Ishikawa (cell line): Measurements from ENCODE around the gene RABIF.

Experiments
- CEBPB ChIP-seq: IDR thresholded peaks from 2 replicates; pipeline ENCODE4 v1.6.1; 2012
- CREB1 ChIP-seq: IDR thresholded peaks from 2 replicates; pipeline ENCODE4 v1.6.1; 2012; ENCODE audit warnings: low read depth
- EGR1 ChIP-seq: IDR thresholded peaks from 2 replicates; pipeline ENCODE4 v1.6.1; 2012
- EP300 ChIP-seq: IDR thresholded peaks from 2 replicates; pipeline ENCODE4 v1.6.1; 2012; ENCODE audit warnings: borderline replicate concordance
- FOXM1 ChIP-seq: IDR thresholded peaks from 2 replicates; pipeline ENCODE4 v1.6.1; 2012; ENCODE audit warnings: low read depth, borderline replicate concordance
- MAX ChIP-seq: IDR thresholded peaks from 2 replicates; pipeline ENCODE4 v1.6.1; 2012
- NFIC ChIP-seq: IDR thresholded peaks from 2 replicates; pipeline ENCODE4 v1.6.1; 2012
- RAD21 ChIP-seq: IDR thresholded peaks from 2 replicates; pipeline ENCODE4 v1.6.1; 2012; ENCODE audit warnings: low read depth
- TAF1 ChIP-seq: IDR thresholded peaks from 2 replicates; pipeline ENCODE4 v1.6.1; 2012; ENCODE audit warnings: low read depth, mild to moderate bottlenecking
- TCF12 ChIP-seq: IDR thresholded peaks from 2 replicates; pipeline ENCODE4 v1.6.1; 2012; ENCODE audit warnings: low read depth
- YY1 ChIP-seq: IDR thresholded peaks from 2 replicates; pipeline ENCODE4 v1.6.1; 2012; ENCODE audit warnings: low read depth
- ZBTB7A ChIP-seq: IDR thresholded peaks from 2 replicates; pipeline ENCODE4 v1.6.1; 2012; ENCODE audit warnings: low read depth
- TF ChIP-seq, protein P1 (sequence below): IDR thresholded peaks from 2 replicates; pipeline ENCODE4 v1.6.1; 2012

DNA sequence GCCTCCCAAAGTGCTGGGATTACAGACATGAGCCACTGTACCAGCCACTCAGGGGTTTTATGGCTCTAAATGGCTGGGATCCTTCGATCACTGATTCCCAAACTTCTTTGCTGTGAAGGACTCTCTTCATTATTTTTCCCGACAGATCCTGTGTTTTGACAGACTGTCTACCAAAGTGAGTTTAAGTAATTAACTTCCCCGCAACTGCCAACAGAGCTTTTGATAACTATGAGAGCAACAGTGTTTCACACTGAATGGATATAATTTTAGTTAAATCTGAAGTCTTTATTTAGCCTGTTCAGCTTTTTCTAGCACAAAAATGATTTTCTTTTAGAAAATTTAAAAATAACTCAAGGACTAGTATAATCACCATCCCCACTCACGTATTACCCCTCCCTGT lies 12.6 kb upstream of the RABIF start:
- no peak for TF ChIP-seq TAF1
- TF ChIP-seq CEBPB: no peak
- TF ChIP-seq CREB1: no peak
- no peak for TF ChIP-seq RAD21
- TF ChIP-seq FOXM1: no peak
- TF ChIP-seq EGR1: no peak
- TF ChIP-seq EP300: no peak
- no peak for TF ChIP-seq TCF12
- no peak for TF ChIP-seq ZBTB7A
- no peak for TF ChIP-seq YY1
- TF ChIP-seq NFIC: no peak
- TF ChIP-seq, protein P1, sequence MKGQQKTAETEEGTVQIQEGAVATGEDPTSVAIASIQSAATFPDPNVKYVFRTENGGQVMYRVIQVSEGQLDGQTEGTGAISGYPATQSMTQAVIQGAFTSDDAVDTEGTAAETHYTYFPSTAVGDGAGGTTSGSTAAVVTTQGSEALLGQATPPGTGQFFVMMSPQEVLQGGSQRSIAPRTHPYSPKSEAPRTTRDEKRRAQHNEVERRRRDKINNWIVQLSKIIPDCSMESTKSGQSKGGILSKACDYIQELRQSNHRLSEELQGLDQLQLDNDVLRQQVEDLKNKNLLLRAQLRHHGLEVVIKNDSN: no peak
- no peak for TF ChIP-seq MAX
